GM12891 (cell line): ENCODE measurements around the gene XRCC2.
"Not testable (repeated sequence)": the region's sequence is repeated elsewhere in the genome, so short reads cannot be mapped to it uniquely, and the experiment has no call there.

Source experiments
- DNase-seq: peaks from one replicate; pipeline ENCODE4 v3.0.0; 2011; ENCODE audit warnings: low spot score; ENCODE audit not compliant: insufficient read length
- FAIRE-seq: peaks from 2 replicates; lab custom pipeline; 2011; peaks lifted over from hg19 to GRCh38; lab: Jason Lieb, UNC
- PAX5 ChIP-seq: IDR thresholded peaks from 2 replicates; pipeline ENCODE4 v1.6.1; 2011; ENCODE audit warnings: low read length, moderate library complexity, mild to moderate bottlenecking; ENCODE audit not compliant: insufficient read depth, severe bottlenecking
- POLR2A ChIP-seq: IDR thresholded peaks from 2 replicates; pipeline ENCODE4 v1.6.1; 2011; ENCODE audit warnings: low read depth, low read length, control low read depth
- POLR2AphosphoS5 ChIP-seq: IDR thresholded peaks from 2 replicates; pipeline ENCODE4 v1.6.1; 2011; ENCODE audit warnings: low read depth, low read length, control low read depth
- POU2F2 ChIP-seq: IDR thresholded peaks from 2 replicates; pipeline ENCODE4 v1.6.1; 2011; ENCODE audit warnings: low read depth, mild to moderate bottlenecking, control low read depth, low read length, moderate library complexity
- SPI1 ChIP-seq: IDR thresholded peaks from 2 replicates; pipeline ENCODE4 v1.6.1; 2011; ENCODE audit warnings: low read depth, low read length, control low read depth
- TAF1 ChIP-seq: IDR thresholded peaks from 2 replicates; pipeline ENCODE4 v1.6.1; 2011; ENCODE audit warnings: low read depth, low read length, control low read depth

The XRCC2 gene

DNA sequence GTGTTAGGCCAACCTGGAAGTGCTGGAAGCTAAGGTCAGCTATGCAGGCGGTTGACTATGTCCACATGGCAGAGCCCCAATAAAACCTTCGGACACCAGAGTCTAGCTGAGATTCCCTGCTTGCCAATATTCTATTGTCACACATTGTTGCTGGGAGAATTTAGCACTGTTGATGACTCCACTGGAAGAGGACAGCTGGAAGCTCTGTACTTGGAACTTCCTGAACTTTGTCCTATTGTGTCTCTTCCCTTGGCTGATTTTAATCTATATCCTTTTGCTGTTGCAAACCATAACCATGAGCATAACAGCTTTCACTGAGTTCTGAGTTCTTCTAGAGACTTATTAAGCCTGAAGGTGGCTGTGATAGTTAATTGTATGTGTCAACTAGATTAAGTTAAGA, 12.0 kb downstream of the XRCC2 start:
- DNase-seq (no peak), FAIRE-seq (no peak)
- TF ChIP-seq POLR2A (no peak), TAF1 (no peak), SPI1 (no peak), POLR2AphosphoS5 (no peak), POU2F2 (no peak), PAX5 (no peak)

DNA sequence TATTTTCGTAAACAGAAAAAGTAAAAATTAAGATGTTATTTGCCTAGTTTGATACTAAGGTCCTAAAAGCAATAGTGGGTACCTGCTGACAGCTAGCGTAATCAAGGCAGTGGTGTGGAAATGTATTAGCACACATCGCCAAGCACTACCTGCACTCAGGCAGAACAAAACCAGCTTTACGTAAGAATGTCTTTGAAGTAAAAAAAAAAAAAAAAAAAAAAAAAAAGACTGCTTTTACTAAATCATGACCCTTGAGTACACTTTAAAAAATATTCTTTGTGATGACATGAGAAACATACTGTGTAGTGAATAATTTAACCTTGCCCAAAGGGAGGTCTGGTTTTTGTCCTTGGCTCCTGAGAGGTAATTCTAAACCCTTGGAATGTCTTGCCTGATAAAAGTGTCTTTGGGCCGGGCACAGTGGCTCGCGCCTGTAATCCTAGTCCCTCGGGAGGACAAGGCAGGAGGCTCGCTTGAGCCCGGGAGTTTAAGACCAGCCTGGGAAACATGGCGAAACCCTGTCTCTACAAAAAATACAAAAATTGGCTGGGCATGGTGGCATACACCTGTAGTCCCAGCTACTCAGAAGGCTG, 12.7 kb downstream of the XRCC2 start:
- TF ChIP-seq SPI1 (no peak), TAF1 (no peak), POU2F2 (no peak), POLR2A (no peak), PAX5 (no peak), POLR2AphosphoS5 (no peak)
- FAIRE-seq, result no peak
- DNase-seq, result no peak

DNA sequence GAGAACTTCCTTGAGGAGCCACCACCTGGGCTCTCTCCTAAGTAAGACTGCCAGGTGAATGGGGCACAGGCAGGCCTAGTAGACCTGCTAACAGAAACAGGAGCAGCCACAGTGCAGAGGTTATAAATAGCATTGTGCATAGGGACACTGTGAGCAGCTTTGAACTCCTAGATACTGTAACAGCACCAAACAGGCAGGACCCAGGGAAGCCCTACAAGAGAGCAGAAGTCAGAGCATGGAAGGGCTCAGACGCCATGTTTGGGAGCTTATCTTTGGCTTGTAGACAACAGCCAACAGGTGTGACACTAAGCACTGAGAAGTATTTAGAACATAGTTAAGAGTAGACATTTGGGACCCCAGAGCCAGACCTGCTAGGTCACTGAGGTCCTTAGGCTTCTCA, 14.5 kb downstream of the XRCC2 start:
- FAIRE-seq (no peak), DNase-seq (no peak)
- TF ChIP-seq PAX5 (no peak), POLR2AphosphoS5 (no peak), TAF1 (no peak), POU2F2 (no peak), SPI1 (no peak), POLR2A (no peak)

- DNase-seq (no peak), FAIRE-seq (no peak)
- TF ChIP-seq POLR2AphosphoS5 (no peak), PAX5 (no peak), POLR2A (no peak), SPI1 (no peak), TAF1 (no peak), POU2F2 (no peak)
Observed at GRCh38 chr7:152660021-152660420, 15.9 kb downstream of the XRCC2 start.

GRCh38 chr7:152654971-152655370, 21.0 kb downstream of the XRCC2 start:
- FAIRE-seq (no peak), DNase-seq (no peak)
- TF ChIP-seq POLR2A, result no peak
- TF ChIP-seq PAX5, result no peak
- no peak for TF ChIP-seq TAF1
- no peak for TF ChIP-seq POU2F2
- no peak for TF ChIP-seq POLR2AphosphoS5
- no peak for TF ChIP-seq SPI1

DNA sequence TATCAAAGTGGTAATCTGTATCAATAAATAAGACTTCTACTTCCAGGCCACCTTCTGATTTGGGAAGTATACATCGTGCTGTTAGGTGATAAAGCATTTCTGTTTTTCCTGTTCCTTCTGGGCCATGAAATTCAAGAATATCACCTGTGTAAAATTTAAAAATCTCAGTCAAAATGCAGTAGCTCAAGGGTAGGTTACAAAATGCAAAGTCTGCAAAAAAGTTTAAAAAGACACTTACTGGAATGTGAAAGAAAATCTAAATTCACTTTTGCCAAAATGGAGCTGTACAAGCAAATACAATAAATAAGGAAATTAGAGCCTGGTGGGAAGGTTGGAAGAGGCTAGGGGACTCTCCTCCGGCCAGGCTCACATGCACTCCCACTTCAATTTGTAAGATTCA, 26.7 kb downstream of the XRCC2 start:
- no peak for TF ChIP-seq POLR2A
- no peak for TF ChIP-seq TAF1
- FAIRE-seq, result no peak
- DNase-seq, result no peak

DNA sequence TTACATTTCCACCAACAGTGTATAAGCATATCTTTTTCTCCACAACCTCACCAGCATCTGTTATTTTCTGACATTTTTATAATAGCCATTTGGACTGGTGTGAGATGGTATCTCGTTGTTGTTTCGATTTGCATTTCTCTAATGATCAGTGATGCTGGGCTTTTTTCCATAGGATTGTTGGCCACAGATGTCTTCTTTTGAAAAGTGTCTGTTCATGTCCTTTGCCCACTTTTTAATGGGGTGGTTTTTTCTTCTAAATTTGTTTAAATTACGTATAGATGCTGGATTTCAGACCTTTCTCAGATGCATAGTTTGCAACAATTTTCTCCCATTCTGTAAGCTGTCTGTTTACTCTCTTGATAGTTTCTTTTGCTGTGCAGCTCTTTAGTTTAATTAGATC, 28.9 kb downstream of the XRCC2 start:
- FAIRE-seq (no peak), DNase-seq (no peak)
- TF ChIP-seq POLR2AphosphoS5 (no peak), TAF1 (no peak), PAX5 (no peak), POLR2A (no peak), POU2F2 (no peak), SPI1 (no peak)

DNA sequence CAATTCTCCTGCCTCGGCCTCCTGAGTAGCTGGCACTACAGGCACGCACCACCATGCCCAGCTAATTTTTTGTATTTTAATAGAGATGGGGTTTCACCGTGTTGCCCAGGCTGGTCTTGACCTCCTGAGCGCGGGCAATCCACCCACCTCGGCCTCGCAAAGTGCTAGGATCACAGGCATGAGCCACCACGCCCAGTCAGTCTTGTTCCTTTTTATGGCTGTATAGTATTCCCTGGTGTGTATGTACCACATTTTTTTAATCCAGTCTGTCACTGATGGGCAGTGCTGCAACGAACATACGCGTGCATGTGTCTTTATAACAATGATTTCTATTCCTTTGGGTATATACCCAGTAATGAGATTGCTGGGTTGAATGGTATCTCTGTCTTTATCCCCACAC, 29.4 kb downstream of the XRCC2 start:
- FAIRE-seq, result not testable (repeated sequence)

GRCh38 chr7:152643979-152644559, 31.9 kb downstream of the XRCC2 start:
- no peak for TF ChIP-seq POU2F2
- TF ChIP-seq POLR2AphosphoS5, result no peak
- TF ChIP-seq SPI1, result no peak
- no peak for TF ChIP-seq PAX5
- no peak for TF ChIP-seq POLR2A
- no peak for TF ChIP-seq TAF1
- DNase-seq, result no peak
- no peak for FAIRE-seq

More for the DNA sequence above, 29.4 kb downstream of the XRCC2 start:
- not testable (repeated sequence) for DNase-seq

DNA sequence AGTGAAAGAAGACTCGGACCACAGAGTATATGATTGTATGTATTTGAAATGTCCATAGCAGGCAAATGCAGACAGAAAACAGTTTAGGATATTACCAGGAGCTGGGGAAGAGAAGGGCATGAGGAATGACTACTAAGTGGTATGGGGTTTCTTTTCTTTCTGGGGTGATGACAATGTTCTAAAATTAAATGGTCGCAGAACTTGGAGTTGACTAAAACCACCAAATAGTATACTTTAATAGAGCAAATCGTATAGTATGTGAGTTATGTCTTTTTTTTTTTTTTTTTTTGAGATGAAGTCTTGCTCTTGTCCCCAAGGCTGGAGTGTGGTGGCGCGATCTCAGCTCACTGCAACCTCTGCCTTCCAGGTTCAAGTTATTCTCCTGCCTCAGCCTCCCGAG, 34.6 kb downstream of the XRCC2 start:
- no peak for TF ChIP-seq POLR2A
- TF ChIP-seq PAX5, result no peak
- no peak for TF ChIP-seq SPI1
- TF ChIP-seq TAF1, result no peak
- TF ChIP-seq POLR2AphosphoS5, result no peak
- TF ChIP-seq POU2F2, result no peak
- DNase-seq, result no peak
- FAIRE-seq, result no peak
